ENCODE results near the gene HOXD3.

Gene HOXD3

DNA sequence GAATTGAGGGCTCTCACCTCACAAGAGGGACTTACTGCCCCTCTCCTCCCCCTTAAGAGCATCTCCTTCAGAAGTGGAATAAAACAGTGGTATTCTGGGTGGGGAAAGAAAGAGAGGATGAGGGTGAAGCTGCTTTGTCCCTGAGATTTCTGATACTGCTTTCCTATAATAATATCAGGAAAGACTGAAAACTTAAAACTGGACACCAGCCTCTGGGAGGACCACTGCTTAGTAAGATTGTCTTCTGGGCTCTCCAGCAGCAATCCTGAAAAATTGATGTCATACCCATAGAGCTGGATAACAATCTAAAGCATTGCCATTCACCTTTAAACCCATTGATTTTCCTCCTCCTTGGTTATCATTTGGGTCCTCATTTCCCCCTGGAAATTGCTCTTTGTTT, 10.5 kb upstream of the HOXD3 start:
- in situ Hi-C loops (cut with MboI; ENCODE audit: low pct_unique_long_range_greater_than_20kb, low sequenced_read_pairs, unreplicated experiment) = loop anchor here (10.0 kb wide), 1 partner anchor 308 kb away; no protein-coding TSS in a partner anchor
- DNase-seq (ENCODE audit: low spot score) = no peak
- TF ChIP-seq, protein P1, sequence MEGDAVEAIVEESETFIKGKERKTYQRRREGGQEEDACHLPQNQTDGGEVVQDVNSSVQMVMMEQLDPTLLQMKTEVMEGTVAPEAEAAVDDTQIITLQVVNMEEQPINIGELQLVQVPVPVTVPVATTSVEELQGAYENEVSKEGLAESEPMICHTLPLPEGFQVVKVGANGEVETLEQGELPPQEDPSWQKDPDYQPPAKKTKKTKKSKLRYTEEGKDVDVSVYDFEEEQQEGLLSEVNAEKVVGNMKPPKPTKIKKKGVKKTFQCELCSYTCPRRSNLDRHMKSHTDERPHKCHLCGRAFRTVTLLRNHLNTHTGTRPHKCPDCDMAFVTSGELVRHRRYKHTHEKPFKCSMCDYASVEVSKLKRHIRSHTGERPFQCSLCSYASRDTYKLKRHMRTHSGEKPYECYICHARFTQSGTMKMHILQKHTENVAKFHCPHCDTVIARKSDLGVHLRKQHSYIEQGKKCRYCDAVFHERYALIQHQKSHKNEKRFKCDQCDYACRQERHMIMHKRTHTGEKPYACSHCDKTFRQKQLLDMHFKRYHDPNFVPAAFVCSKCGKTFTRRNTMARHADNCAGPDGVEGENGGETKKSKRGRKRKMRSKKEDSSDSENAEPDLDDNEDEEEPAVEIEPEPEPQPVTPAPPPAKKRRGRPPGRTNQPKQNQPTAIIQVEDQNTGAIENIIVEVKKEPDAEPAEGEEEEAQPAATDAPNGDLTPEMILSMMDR (IDR thresholded peaks at IDR 0.05; ENCODE audit: extremely low read depth, insufficient read depth, missing control alignments) = no peak

DNA sequence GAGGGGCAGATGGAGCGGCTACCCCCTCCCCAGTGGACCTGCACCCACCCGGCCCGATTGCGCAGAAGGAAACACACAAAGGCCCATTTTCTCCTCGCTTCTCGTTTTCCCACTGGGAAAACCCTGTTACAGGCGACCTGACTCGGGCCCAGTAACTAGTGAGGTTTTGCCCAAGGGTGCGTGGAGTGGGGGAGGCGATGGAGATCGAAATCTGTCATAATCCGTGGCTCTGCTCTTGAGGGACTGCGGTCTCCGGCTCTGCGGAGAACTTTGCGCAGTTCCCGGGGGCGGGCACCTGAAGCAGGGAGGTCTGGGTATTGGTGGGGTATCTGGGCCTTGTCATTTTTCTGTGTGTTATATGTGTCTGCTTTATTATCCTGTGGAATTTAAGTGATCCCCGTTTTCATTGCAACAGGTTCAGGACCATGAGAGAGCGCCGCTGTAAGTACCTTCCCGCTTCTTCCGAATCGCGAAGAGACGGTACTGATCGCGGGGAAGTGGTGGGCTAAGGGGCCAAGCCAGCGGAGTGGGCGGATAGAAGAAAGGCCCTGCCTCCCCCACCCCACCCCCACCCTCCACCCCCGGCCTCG, 9.8 kb upstream of the HOXD3 start:
- no peak for DNase-seq (ENCODE audit: low spot score)
- TF ChIP-seq, protein P1 (IDR thresholded peaks at IDR 0.05; ENCODE audit: extremely low read depth, insufficient read depth, missing control alignments) = no peak
- in situ Hi-C loops (cut with MboI; ENCODE audit: low pct_unique_long_range_greater_than_20kb, low sequenced_read_pairs, unreplicated experiment) = loop anchor here (10.0 kb wide), 1 partner anchor 307 kb away; no protein-coding TSS in a partner anchor

- no peak for DNase-seq (ENCODE audit: low spot score)
- TF ChIP-seq, protein P1 (IDR thresholded peaks at IDR 0.05; ENCODE audit: extremely low read depth, insufficient read depth, missing control alignments) = no peak
- in situ Hi-C loops (cut with MboI; ENCODE audit: low pct_unique_long_range_greater_than_20kb, low sequenced_read_pairs, unreplicated experiment) = loop anchor here (10.0 kb wide), 1 partner anchor 307 kb away; no protein-coding TSS in a partner anchor
These were observed 9.2 kb upstream of the HOXD3 start for GRCh38 chr2:176147800-176148496.

DNA sequence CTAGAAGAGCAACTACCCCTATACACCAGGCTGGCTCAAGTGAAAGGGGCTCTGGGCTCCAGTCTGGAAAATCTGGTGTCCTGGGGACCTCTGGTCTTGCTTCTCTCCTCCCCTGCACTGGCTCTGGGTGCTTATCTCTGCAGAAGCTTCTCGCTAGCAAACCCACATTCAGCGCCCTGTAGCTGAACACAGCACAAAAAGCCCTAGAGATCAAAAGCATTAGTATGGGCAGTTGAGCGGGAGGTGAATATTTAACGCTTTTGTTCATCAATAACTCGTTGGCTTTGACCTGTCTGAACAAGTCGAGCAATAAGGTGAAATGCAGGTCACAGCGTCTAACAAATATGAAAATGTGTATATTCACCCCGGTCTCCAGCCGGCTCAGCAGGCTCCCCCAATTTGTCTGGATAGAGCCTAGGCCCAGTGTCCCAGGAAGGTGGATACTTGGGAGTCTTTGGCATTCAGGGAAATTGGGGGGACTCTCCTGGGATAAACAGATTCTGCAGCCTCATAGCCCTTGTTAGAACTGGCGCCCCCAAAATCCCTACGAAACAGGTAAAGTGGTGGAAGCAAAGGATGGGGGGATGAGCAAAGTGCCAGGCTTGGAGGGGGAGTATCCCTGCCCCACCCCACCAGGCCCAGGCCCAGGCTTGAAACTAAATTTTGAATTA, 8.2 kb upstream of the HOXD3 start:
- DNase-seq (ENCODE audit: low spot score) = no peak
- in situ Hi-C loops (cut with MboI; ENCODE audit: low pct_unique_long_range_greater_than_20kb, low sequenced_read_pairs, unreplicated experiment) = loop anchor here (10.0 kb wide), 1 partner anchor 306 kb away; no protein-coding TSS in a partner anchor
- TF ChIP-seq, protein P1 (IDR thresholded peaks at IDR 0.05; ENCODE audit: extremely low read depth, insufficient read depth, missing control alignments) = no peak

- TF ChIP-seq, protein P1 (IDR thresholded peaks at IDR 0.05; ENCODE audit: extremely low read depth, insufficient read depth, missing control alignments) = no peak
These were observed 7.6 kb upstream of the HOXD3 start for GRCh38 chr2:176149481-176149938.

DNA sequence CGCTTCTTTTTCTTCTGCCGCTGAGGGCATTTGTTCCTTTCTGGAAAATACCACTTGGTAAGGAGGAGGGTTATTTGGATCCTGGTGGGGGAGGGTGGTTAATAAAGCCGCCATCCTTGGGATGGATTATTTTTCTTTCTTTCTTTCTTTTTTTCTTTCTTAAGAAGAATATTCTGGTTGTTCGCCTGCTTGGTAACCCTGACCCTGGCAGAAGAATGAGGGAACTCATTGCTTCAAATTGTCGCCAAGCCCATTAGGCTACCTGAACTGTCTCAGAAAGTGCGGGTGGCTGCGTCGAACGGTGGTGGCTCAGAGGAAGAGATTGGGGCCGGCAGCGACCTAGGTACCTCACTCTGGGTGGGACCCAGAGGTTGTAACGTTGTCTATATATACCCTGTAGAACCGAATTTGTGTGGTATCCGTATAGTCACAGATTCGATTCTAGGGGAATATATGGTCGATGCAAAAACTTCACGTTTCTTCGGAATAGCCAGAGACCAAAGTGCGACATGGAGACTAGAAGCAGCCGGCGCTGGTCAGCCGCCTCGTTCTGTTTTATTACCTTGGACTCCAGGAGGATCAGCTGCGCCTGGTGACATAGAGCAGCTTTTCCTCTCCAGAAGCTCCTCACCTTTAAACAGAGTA, 7.0 kb upstream of the HOXD3 start:
- TF ChIP-seq, protein P1 (IDR thresholded peaks at IDR 0.05; ENCODE audit: extremely low read depth, insufficient read depth, missing control alignments) = no peak
- in situ Hi-C loops (cut with MboI; ENCODE audit: low pct_unique_long_range_greater_than_20kb, low sequenced_read_pairs, unreplicated experiment) = loop anchor here (10.0 kb wide), 1 partner anchor 305 kb away; no protein-coding TSS in a partner anchor
- no peak for DNase-seq (ENCODE audit: low spot score)

More at GRCh38 chr2:176149481-176149938, 7.6 kb upstream of the HOXD3 start:
- in situ Hi-C loops (cut with MboI; ENCODE audit: low pct_unique_long_range_greater_than_20kb, low sequenced_read_pairs, unreplicated experiment) = loop anchor here (10.0 kb wide), 1 partner anchor 305 kb away; no protein-coding TSS in a partner anchor
- no peak for DNase-seq (ENCODE audit: low spot score)

All from GM13977 (cell line).